ENCODE measurements around the gene ALAD.

DNA sequence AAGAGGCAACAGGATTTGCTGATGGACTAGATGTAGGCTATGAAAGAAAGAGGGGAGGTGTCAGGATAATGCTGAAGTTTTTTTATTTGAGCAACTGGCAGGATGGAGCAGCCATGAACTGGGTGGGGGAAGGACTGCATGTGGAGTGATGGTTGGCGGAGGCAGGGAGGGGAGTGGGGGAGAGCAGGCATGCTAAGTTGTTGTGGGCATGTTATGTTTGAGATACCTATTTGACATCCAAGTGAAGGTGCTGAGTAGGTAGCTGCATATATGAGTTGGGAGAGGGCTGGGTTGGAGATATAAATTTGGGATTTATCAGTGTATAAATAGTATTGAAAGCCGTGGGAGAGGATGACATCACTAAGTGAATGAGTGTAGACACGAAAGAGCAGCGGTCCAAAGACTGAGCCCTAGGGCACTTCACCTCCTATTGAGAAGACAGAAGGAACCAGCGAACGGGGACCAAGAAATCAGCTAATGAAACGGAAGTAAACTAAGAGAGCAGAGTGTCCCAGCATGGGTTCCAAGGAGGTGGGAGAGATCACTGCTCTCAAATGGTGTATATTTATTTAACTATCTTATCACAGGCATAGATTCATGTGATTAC, 44.3 kb downstream of the ALAD start:
- TF ChIP-seq, protein P1, sequence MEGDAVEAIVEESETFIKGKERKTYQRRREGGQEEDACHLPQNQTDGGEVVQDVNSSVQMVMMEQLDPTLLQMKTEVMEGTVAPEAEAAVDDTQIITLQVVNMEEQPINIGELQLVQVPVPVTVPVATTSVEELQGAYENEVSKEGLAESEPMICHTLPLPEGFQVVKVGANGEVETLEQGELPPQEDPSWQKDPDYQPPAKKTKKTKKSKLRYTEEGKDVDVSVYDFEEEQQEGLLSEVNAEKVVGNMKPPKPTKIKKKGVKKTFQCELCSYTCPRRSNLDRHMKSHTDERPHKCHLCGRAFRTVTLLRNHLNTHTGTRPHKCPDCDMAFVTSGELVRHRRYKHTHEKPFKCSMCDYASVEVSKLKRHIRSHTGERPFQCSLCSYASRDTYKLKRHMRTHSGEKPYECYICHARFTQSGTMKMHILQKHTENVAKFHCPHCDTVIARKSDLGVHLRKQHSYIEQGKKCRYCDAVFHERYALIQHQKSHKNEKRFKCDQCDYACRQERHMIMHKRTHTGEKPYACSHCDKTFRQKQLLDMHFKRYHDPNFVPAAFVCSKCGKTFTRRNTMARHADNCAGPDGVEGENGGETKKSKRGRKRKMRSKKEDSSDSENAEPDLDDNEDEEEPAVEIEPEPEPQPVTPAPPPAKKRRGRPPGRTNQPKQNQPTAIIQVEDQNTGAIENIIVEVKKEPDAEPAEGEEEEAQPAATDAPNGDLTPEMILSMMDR (conservative IDR thresholded peaks at IDR 0.05 in 1 of 2, IDR thresholded peaks at IDR 0.05 in 1 of 2; ENCODE audit: extremely low read depth in 1 of 2, insufficient read depth in 1 of 2, low read depth in 1 of 2, low read length in 2 of 2) = no peak
- no peak for TF ChIP-seq EZH2 (IDR thresholded peaks at IDR 0.05; ENCODE audit: borderline replicate concordance, low read length)
